GM12878 (cell line): ENCODE results near the gene LARP1B. TPM values are rescaled to one million over a fixed set of nuclear protein-coding genes. Genes with fewer than 3 reads are reported as not detected.

ENCODE experiments used
- EP300 ChIP-seq, 2 experiments: fragments of 150-350 bp in 1 of 2; IDR thresholded peaks; 2 replicates each; pipeline ENCODE4 v1.6.1; 2011 to 2012; ENCODE audit warnings: low read depth in 2 of 2, low read length in 2 of 2, borderline replicate concordance in 1 of 2, improper control_type of control experiment in 1 of 2, inconsistent platforms in 1 of 2; ENCODE audit not compliant: control insufficient read depth in 1 of 2
- ESRRA ChIP-seq: IDR thresholded peaks from 2 replicates; pipeline ENCODE4 v1.6.1; 2012; ENCODE audit warnings: mild to moderate bottlenecking, low read length, improper control_type of control experiment
- FOS ChIP-seq: IDR thresholded peaks from 3 replicates; pipeline ENCODE4 v1.6.1; 2011; ENCODE audit warnings: borderline replicate concordance; ENCODE audit not compliant: insufficient read length; ENCODE audit errors: extremely low read depth
- KDM1A ChIP-seq: fragments of 200-600 bp; sonication (generic); IDR thresholded peaks from 2 replicates; pipeline ENCODE4 v1.6.1; 2016; ENCODE audit warnings: borderline replicate concordance
- MTA3 ChIP-seq: IDR thresholded peaks from 2 replicates; pipeline ENCODE4 v1.6.1; 2012; ENCODE audit warnings: low read length, inconsistent platforms, borderline replicate concordance
- NBN ChIP-seq: fragments of 450-650 bp; IDR thresholded peaks from 2 replicates; pipeline ENCODE4 v1.6.1; 2016
- NFXL1 ChIP-seq: fragments of 450-650 bp; IDR thresholded peaks from 2 replicates; pipeline ENCODE4 v1.6.1; 2017; ENCODE audit warnings: antibody characterized with exemption, mild to moderate bottlenecking, borderline replicate concordance
- NFYB ChIP-seq: IDR thresholded peaks from 2 replicates; pipeline ENCODE4 v1.6.1; 2011; ENCODE audit warnings: low read depth, mild to moderate bottlenecking, low read length, improper control_type of control experiment, moderate library complexity; ENCODE audit not compliant: insufficient read depth
- SMC3 ChIP-seq: IDR thresholded peaks from 2 replicates; pipeline ENCODE4 v1.6.1; 2011; ENCODE audit warnings: low read length, improper control_type of control experiment, borderline replicate concordance
- SP1 ChIP-seq: IDR thresholded peaks from one replicate; pipeline ENCODE4 v1.6.1; 2011; ENCODE audit warnings: low read depth, low read length
- STAT1 ChIP-seq: fragments of 450-650 bp; conservative IDR thresholded peaks from 2 replicates; pipeline ENCODE4 v1.6.1; 2014; ENCODE audit warnings: antibody characterized with exemption, mild to moderate bottlenecking
- TAF1 ChIP-seq: IDR thresholded peaks from 2 replicates; pipeline ENCODE4 v1.6.1; 2011; ENCODE audit warnings: mild to moderate bottlenecking, low read depth, low read length, borderline replicate concordance
- YBX1 ChIP-seq: fragments of 450-650 bp; IDR thresholded peaks from 2 replicates; pipeline ENCODE4 v1.6.1; 2016; ENCODE audit warnings: antibody characterized with exemption
- ZNF384 ChIP-seq: IDR thresholded peaks from 2 replicates; pipeline ENCODE4 v1.6.1; 2012; ENCODE audit warnings: low read depth, mild to moderate bottlenecking, low read length, improper control_type of control experiment, borderline replicate concordance
- polyA plus RNA-seq, 11 experiments: library from polyadenylated mRNA; depleted of rRNA in 4 of 11; unstranded in 6 of 11; stranded (reverse) in 5 of 11; fragments of >200 nt; fragmentation: Nextera tagmentation in 4 of 11; fragmentation: Illumina TruSeq in 1 of 11; extraction: Ambion mirVana in 4 of 11; extraction: Trizol in 1 of 11; gene quantifications; 1 replicate in 1 of 11; 2 replicates in 10 of 11; pipeline versions ENCODE4 v1.2.1 to v1.2.3, GENCODE V29; 2011 to 2016; ENCODE audit warnings: inconsistent platforms in 2 of 11, missing spikeins in 2 of 11, low read depth in 1 of 11
- total RNA-seq, 4 experiments: library from RNA; depleted of rRNA in 3 of 4; stranded (reverse); fragments of >200 nt in 3 of 4; fragmentation: Illumina TruSeq in 1 of 4; extraction: Trizol in 1 of 4; gene quantifications; 2 replicates each; pipeline versions ENCODE4 v1.2.1 to v1.2.3, GENCODE V29; 2013 to 2021
- TF ChIP-seq, protein P1 (sequence below): IDR thresholded peaks from 2 replicates; pipeline ENCODE4 v1.6.1; 2011; ENCODE audit warnings: borderline replicate concordance, low read depth, mild to moderate bottlenecking, moderate library complexity, mixed read lengths, low read length; ENCODE audit not compliant: insufficient read depth; ENCODE audit errors: extremely low read length
- TF ChIP-seq, protein P2 (sequence below): fragments of 450-650 bp; formaldehyde crosslinking; IDR thresholded peaks from 2 replicates; pipeline ENCODE4 v1.4.0; 2022; ENCODE audit warnings: mild to moderate bottlenecking, moderate library complexity
- TF ChIP-seq, protein P3 (sequence below): fragments of 450-650 bp; IDR thresholded peaks from 2 replicates; pipeline ENCODE4 v1.6.1; 2017; ENCODE audit warnings: mild to moderate bottlenecking, moderate library complexity
- TF ChIP-seq, protein P4 (sequence below): fragments of 450-650 bp; IDR thresholded peaks from 2 replicates; pipeline ENCODE4 v1.6.1; 2016; ENCODE audit warnings: mild to moderate bottlenecking

Gene LARP1B
- total and polyA plus RNA-seq, 10 of the 15 experiments (the other 5 are each of a cell fraction or from before 2014, with no cell fraction given): 9.2 to 30.9 (median 14.7) TPM

DNA sequence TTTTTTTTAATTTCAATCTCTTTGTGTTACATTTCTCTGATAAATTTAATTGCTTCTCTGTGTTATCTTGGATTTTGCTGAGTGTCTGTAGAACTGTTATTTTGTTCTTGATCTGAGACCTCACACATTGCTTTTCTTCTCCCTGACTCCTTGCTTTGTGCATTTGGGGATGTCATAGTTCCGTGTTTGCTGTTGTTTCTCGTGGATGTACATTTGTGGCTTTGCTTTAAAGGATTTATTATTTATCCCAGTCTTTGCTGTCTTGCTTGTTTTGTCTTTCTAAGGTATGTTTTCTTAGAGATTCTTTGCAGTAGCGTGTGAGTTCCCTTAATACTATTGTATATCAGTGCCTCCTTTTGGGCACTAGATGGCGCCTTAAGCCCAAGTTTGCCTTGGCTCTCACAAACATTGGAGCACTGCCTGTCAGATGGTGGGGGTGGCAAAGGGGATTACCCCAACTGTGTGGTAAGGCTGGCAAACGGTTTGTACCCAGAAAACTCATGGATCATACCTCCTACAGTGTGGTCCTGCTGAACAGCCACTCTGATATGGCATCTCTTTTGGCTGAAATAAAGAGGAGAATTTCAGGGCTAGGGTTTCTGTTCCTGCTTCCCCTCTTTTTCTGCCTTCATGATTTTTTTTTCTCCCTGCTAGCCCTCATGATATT is 130.1 kb downstream of the LARP1B start (continued):
- TF ChIP-seq NFYB: no peak
- TF ChIP-seq, protein P1, sequence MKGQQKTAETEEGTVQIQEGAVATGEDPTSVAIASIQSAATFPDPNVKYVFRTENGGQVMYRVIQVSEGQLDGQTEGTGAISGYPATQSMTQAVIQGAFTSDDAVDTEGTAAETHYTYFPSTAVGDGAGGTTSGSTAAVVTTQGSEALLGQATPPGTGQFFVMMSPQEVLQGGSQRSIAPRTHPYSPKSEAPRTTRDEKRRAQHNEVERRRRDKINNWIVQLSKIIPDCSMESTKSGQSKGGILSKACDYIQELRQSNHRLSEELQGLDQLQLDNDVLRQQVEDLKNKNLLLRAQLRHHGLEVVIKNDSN: no peak
- no peak for TF ChIP-seq MTA3
- TF ChIP-seq, protein P2, sequence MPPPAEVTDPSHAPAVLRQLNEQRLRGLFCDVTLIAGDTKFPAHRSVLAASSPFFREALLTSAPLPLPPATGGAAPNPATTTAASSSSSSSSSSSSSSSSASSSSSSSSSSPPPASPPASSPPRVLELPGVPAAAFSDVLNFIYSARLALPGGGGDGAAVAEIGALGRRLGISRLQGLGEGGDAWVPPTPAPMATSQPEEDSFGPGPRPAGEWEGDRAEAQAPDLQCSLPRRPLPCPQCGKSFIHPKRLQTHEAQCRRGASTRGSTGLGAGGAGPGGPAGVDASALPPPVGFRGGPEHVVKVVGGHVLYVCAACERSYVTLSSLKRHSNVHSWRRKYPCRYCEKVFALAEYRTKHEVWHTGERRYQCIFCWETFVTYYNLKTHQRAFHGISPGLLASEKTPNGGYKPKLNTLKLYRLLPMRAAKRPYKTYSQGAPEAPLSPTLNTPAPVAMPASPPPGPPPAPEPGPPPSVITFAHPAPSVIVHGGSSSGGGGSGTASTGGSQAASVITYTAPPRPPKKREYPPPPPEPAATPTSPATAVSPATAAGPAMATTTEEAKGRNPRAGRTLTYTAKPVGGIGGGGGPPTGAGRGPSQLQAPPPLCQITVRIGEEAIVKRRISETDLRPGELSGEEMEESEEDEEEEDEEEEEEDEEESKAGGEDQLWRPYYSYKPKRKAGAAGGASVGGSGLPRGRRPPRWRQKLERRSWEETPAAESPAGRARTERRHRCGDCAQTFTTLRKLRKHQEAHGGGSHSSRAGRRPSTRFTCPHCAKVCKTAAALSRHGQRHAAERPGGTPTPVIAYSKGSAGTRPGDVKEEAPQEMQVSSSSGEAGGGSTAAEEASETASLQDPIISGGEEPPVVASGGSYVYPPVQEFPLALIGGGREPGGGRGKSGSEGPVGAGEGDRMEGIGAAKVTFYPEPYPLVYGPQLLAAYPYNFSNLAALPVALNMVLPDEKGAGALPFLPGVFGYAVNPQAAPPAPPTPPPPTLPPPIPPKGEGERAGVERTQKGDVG (CRISPR knock-in tag): no peak
- TF ChIP-seq, protein P3, sequence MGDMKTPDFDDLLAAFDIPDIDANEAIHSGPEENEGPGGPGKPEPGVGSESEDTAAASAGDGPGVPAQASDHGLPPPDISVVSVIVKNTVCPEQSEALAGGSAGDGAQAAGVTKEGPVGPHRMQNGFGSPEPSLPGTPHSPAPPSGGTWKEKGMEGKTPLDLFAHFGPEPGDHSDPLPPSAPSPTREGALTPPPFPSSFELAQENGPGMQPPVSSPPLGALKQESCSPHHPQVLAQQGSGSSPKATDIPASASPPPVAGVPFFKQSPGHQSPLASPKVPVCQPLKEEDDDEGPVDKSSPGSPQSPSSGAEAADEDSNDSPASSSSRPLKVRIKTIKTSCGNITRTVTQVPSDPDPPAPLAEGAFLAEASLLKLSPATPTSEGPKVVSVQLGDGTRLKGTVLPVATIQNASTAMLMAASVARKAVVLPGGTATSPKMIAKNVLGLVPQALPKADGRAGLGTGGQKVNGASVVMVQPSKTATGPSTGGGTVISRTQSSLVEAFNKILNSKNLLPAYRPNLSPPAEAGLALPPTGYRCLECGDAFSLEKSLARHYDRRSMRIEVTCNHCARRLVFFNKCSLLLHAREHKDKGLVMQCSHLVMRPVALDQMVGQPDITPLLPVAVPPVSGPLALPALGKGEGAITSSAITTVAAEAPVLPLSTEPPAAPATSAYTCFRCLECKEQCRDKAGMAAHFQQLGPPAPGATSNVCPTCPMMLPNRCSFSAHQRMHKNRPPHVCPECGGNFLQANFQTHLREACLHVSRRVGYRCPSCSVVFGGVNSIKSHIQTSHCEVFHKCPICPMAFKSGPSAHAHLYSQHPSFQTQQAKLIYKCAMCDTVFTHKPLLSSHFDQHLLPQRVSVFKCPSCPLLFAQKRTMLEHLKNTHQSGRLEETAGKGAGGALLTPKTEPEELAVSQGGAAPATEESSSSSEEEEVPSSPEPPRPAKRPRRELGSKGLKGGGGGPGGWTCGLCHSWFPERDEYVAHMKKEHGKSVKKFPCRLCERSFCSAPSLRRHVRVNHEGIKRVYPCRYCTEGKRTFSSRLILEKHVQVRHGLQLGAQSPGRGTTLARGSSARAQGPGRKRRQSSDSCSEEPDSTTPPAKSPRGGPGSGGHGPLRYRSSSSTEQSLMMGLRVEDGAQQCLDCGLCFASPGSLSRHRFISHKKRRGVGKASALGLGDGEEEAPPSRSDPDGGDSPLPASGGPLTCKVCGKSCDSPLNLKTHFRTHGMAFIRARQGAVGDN: no peak
- TF ChIP-seq SMC3: peak; percentile 81
- TF ChIP-seq FOS: no peak
- no peak for TF ChIP-seq ZNF384
- TF ChIP-seq STAT1: 0 out of 2 replicates have a peak, but pooled peaks have one; percentile 44
- TF ChIP-seq SP1: no peak
- TF ChIP-seq, protein P4, sequence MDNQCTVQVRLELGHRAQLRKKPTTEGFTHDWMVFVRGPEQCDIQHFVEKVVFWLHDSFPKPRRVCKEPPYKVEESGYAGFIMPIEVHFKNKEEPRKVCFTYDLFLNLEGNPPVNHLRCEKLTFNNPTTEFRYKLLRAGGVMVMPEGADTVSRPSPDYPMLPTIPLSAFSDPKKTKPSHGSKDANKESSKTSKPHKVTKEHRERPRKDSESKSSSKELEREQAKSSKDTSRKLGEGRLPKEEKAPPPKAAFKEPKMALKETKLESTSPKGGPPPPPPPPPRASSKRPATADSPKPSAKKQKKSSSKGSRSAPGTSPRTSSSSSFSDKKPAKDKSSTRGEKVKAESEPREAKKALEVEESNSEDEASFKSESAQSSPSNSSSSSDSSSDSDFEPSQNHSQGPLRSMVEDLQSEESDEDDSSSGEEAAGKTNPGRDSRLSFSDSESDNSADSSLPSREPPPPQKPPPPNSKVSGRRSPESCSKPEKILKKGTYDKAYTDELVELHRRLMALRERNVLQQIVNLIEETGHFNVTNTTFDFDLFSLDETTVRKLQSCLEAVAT: 0 out of 2 replicates have a peak, but pooled peaks have one; percentile 22
- TF ChIP-seq YBX1: no peak
- TF ChIP-seq KDM1A: no peak
- no peak for TF ChIP-seq ESRRA
- TF ChIP-seq EP300 (IDR thresholded peaks at IDR 0.05; ENCODE audit: borderline replicate concordance in 1 of 2, control insufficient read depth in 1 of 2, low read depth in 2 of 2, low read length in 2 of 2): no peak
- TF ChIP-seq NFXL1: no peak
- TF ChIP-seq TAF1: no peak
- TF ChIP-seq NBN: 0 out of 2 replicates have a peak, but pooled peaks have one; percentile 39
